22Rv1 (cell line): ENCODE measurements around the gene KIF9.
"Not testable (repeated sequence)": the region's sequence is repeated elsewhere in the genome, so short reads cannot be mapped to it uniquely, and the experiment has no call there.

ENCODE experiments used
- ZFX ChIP-seq: fragments of 450-650 bp; IDR thresholded peaks from 2 replicates; pipeline ENCODE4 v1.6.1; 2017; ENCODE audit warnings: antibody characterized with exemption, borderline replicate concordance
- TF ChIP-seq, protein P1 (sequence below): fragments of 450-650 bp; IDR thresholded peaks from 2 replicates; pipeline ENCODE4 v1.5.1; 2017; ENCODE audit warnings: mild to moderate bottlenecking

DNA sequence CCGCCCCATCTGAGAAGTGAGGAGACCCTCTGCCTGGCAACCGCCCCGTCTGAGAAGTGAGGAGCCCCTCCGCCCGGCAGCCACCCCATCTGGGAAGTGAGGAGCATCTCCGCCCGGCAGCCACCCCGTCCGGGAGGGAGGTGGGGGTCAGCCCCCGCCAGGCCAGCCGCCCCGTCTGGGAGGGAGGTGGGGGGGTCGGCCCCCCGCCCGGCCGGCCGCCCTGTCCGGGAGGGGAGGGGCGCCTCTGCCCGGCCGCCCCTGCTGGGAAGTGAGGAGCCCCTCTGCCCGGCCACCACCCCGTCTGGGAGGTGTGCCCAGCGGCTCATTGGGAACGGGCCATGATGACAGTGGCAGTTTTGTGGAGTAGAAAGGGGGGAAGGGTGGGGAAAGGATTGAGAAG is 26.3 kb downstream of the KIF9 start:
- TF ChIP-seq, protein P1, sequence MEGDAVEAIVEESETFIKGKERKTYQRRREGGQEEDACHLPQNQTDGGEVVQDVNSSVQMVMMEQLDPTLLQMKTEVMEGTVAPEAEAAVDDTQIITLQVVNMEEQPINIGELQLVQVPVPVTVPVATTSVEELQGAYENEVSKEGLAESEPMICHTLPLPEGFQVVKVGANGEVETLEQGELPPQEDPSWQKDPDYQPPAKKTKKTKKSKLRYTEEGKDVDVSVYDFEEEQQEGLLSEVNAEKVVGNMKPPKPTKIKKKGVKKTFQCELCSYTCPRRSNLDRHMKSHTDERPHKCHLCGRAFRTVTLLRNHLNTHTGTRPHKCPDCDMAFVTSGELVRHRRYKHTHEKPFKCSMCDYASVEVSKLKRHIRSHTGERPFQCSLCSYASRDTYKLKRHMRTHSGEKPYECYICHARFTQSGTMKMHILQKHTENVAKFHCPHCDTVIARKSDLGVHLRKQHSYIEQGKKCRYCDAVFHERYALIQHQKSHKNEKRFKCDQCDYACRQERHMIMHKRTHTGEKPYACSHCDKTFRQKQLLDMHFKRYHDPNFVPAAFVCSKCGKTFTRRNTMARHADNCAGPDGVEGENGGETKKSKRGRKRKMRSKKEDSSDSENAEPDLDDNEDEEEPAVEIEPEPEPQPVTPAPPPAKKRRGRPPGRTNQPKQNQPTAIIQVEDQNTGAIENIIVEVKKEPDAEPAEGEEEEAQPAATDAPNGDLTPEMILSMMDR = not testable (repeated sequence)
- TF ChIP-seq ZFX = not testable (repeated sequence)
